Heart left ventricle (tissue), 16 donors: ENCODE data around the gene TM9SF4. TPM values are rescaled to one million over a fixed set of nuclear protein-coding genes. Genes with fewer than 3 reads are reported as not detected.
A peak's percentile ranks its signal among the peaks of the same experiment; 100 is the strongest.

Experiments
- ATAC-seq, 4 donors: fragments of 200-7000 bp; cut with Tn5 transposase; one replicate each; pipeline ENCODE4 v1.9.1; 2020 to 2022; ENCODE audit warnings: moderate library complexity in 4 of 4, mild to moderate bottlenecking in 3 of 4, moderate number of reproducible peaks in 1 of 4
- DNase-seq, 5 donors: peaks; one replicate each; pipeline ENCODE4 v3.0.0-alpha.2; 2020
- H3K27ac ChIP-seq, 12 donors: fragments of 200-600 bp; sonication (generic) in 4 of 12; one replicate each; pipeline versions ENCODE4 v1.5.0 to v1.8.0; 2016 to 2022; ENCODE audit warnings: mild to moderate bottlenecking in 2 of 12
- H3K27me3 ChIP-seq, 9 donors: fragments of 200-600 bp; sonication (generic) in 2 of 9; one replicate each; pipeline versions ENCODE4 v1.5.1 to v1.8.0; 2016 to 2022; ENCODE audit warnings: mild to moderate bottlenecking in 3 of 9
- H3K36me3 ChIP-seq, 9 donors: fragments of 200-600 bp; sonication (generic) in 2 of 9; one replicate each; pipeline versions ENCODE4 v1.5.0 to v1.8.0; 2018 to 2022; ENCODE audit warnings: mild to moderate bottlenecking in 2 of 9
- H3K4me1 ChIP-seq, 12 donors: fragments of 200-600 bp; sonication (generic) in 4 of 12; one replicate each; pipeline versions ENCODE4 v1.5.0 to v1.8.0; 2016 to 2022; ENCODE audit warnings: mild to moderate bottlenecking in 3 of 12
- H3K4me3 ChIP-seq, 12 donors: fragments of 200-600 bp; sonication (generic) in 4 of 12; one replicate each; pipeline versions ENCODE4 v1.5.0 to v1.8.0; 2017 to 2022; ENCODE audit warnings: mild to moderate bottlenecking in 9 of 12, moderate library complexity in 4 of 12
- H3K9me3 ChIP-seq, 12 donors: fragments of 200-600 bp; sonication (generic) in 4 of 12; one replicate each; pipeline versions ENCODE4 v1.5.0 to v1.8.0; 2016 to 2022; ENCODE audit warnings: mild to moderate bottlenecking in 1 of 12
- CTCF ChIP-seq, 12 donors: fragments of 200-600 bp; sonication (generic) in 4 of 12; IDR thresholded peaks; one replicate each; pipeline versions ENCODE4 v1.5.0 to v1.8.0; 2018 to 2022; ENCODE audit warnings: antibody characterized with exemption in 12 of 12, mild to moderate bottlenecking in 5 of 12
- POLR2A ChIP-seq, 2 donors: fragments of 450-650 bp; IDR thresholded peaks; one replicate each; pipeline ENCODE4 v1.6.1; 2017; ENCODE audit warnings: antibody characterized with exemption in 2 of 2, mild to moderate bottlenecking in 2 of 2, moderate library complexity in 2 of 2
- WGBS, 4 donors: extraction: QIAGEN DNeasy Blood & Tissue Kit in 2 of 4; methylation state at CpG; one replicate each; pipeline versions ENCODE4 v1.1.5 to v1.1.7; 2013 to 2018; 5-methylcytosine and 5-hydroxymethylcytosine counted together
- intact Hi-C, 10 donors: fragments of 100-400 bp; cut with DNase I; formaldehyde crosslinking; loops; one replicate each; pipeline versions ENCODE4 v1.11.1 to v1.14.2; 2022
- polyA plus RNA-seq, 2 donors: library from polyadenylated mRNA; stranded (reverse); fragments of 200-250 nt; gene quantifications; one replicate each; pipeline ENCODE4 v1.2.3, GENCODE V29; 2013
- total RNA-seq, 9 donors: library from RNA; depleted of rRNA in 2 of 9; stranded (reverse); fragments of >200 nt in 2 of 9; fragmentation: NEBNext Ultra II Directional in 3 of 9; extraction: Animal tissue kit (Norgen Biotek cat#: 25700) in 3 of 9; gene quantifications; one replicate each; pipeline versions ENCODE4 v1.1.0 to v1.2.4, GENCODE V29; 2016 to 2023
- donor health status: ischemic (EF 13 %, LVEDD 7.1; RV severe dilation, severe dysfunction).
- donor health status: healthy with polysubstance abuse.
- donor health status: DM: no; HTN: yes; CAD: no.
- donor health status: DM: no; HTN: no; CAD: no.
- donor health status: ischemic (EF 25% LVEDD 6.9; RV normal size, moderate dysfunction).
- donor health status: ischemic (EF 25% LVEDD 5.7; RV mildly dilated, moderate dysfunction).
- donor health status: healthy.
- donor health status: DM: yes; HTN: yes; CAD: no.
- donor health status: ischemic (EF 35%, LVEDD 5.7; RV mildly dilated, moderate dysfunction).
- donor health status: nonischemic (EF 11% LVEDD 7.7; RV severe dilation, severe dysfunction).
- donor health status: DM: yes; HTN: yes; CAD: no.
- donor health status: PGD.
- donor health status: ischemic (EF 29% LVEDD 5.4; RV normal size, mild dysfunction).
- donor health status: nonischemic (EF 23%, LVEDD 6.1; RV moderate dilation, normal function).

The TM9SF4 gene
- total and polyA plus RNA-seq, 11 donors: 15.7 to 37.9 (median 28.8) TPM

GRCh38 chr20:32199006-32199405 lies 89.5 kb downstream of the TM9SF4 start:
- WGBS, 4 donors: 67 to 77% (median 73%) methylated on average over 3 to 4 of the region's 4 CpGs
- no peak for DNase-seq
- H3K4me3 ChIP-seq: no peak overlapping the region
- peaks cover 0 to 86% (median 76%) of the 10 kb centered on the region in 9 donors for H3K36me3 ChIP-seq
- no peak for TF ChIP-seq CTCF (IDR thresholded peaks at IDR 0.05)
- no peak for TF ChIP-seq POLR2A (IDR thresholded peaks at IDR 0.05)
- no peak overlapping the region for H3K27ac ChIP-seq
- peaks cover 2 to 42% (median 26%) of the 10 kb centered on the region in 12 donors for H3K4me1 ChIP-seq
- no peaks in the 10 kb centered on the region for H3K27me3 ChIP-seq
- no peaks in the 10 kb centered on the region for H3K9me3 ChIP-seq
- intact Hi-C loops: no loop called here
- no peak for ATAC-seq

- intact Hi-C loops: loop anchor here in 2 of 10 donors (5.0 to 10.0 kb wide), 2 partner anchors 153 to 156 kb away; partner anchors contain the start of gene ASXL1 (in 2 of the 2)
- TF ChIP-seq POLR2A (IDR thresholded peaks at IDR 0.05) (no peak), CTCF (IDR thresholded peaks at IDR 0.05) (no peak)
- Histone ChIP-seq H3K4me1 (peaks cover 10 to 60% (median 43%) of the 10 kb centered on the region in 12 donors), H3K27ac (peak overlapping the region in 10 of 12 donors; percentile 0 to 55 (median 36)), H3K27me3 (no peaks in the 10 kb centered on the region), H3K36me3 (peaks cover 0 to 68% (median 55%) of the 10 kb centered on the region in 9 donors), H3K9me3 (no peaks in the 10 kb centered on the region), H3K4me3 (no peak overlapping the region)
- DNase-seq (no peak), ATAC-seq (no peak)
- 76 to 83% (median 79%) methylated on average over 4 of the region's 4 CpGs for WGBS, 4 donors
These were observed 91.9 kb downstream of the TM9SF4 start for GRCh38 chr20:32201296-32201976.

- no peak for DNase-seq
- ATAC-seq: no peak
- H3K4me3 ChIP-seq: no peak overlapping the region
- 48 to 63% (median 57%) methylated on average over 8 of the region's 8 CpGs for WGBS, 4 donors
- H3K4me1 ChIP-seq: peaks cover 10 to 65% (median 48%) of the 10 kb centered on the region in 12 donors
- no peaks in the 10 kb centered on the region for H3K9me3 ChIP-seq
- no peak for TF ChIP-seq CTCF (IDR thresholded peaks at IDR 0.05)
- TF ChIP-seq POLR2A (IDR thresholded peaks at IDR 0.05): no peak
- intact Hi-C loops: loop anchor here in 2 of 10 donors (5.0 to 10.0 kb wide), 2 partner anchors 153 to 155 kb away; partner anchors contain the start of gene ASXL1 (in 2 of the 2)
- peak overlapping the region in 9 of 12 donors; percentile 0 to 55 (median 48) for H3K27ac ChIP-seq
- H3K27me3 ChIP-seq: no peaks in the 10 kb centered on the region
- peaks cover 0 to 63% (median 50%) of the 10 kb centered on the region in 9 donors for H3K36me3 ChIP-seq
These were observed 92.5 kb downstream of the TM9SF4 start for GRCh38 chr20:32201977-32202363.

GRCh38 chr20:32203356-32204204 lies 94.1 kb downstream of the TM9SF4 start:
- DNase-seq: no peak
- H3K36me3 ChIP-seq: peaks cover 0 to 47% (median 34%) of the 10 kb centered on the region in 9 donors
- no peak overlapping the region for H3K4me3 ChIP-seq
- peaks cover 10 to 70% (median 55%) of the 10 kb centered on the region in 12 donors for H3K4me1 ChIP-seq
- TF ChIP-seq CTCF (IDR thresholded peaks at IDR 0.05) (no peak), POLR2A (IDR thresholded peaks at IDR 0.05) (no peak)
- intact Hi-C loops: loop anchor here in 2 of 10 donors (5.0 to 10.0 kb wide), 2 partner anchors 151 to 154 kb away; partner anchors contain the start of gene ASXL1 (in 2 of the 2)
- 53 to 66% (median 63%) methylated on average over 11 of the region's 11 CpGs for WGBS, 4 donors
- ATAC-seq: no peak
- H3K9me3 ChIP-seq: no peaks in the 10 kb centered on the region
- peak overlapping the region in 11 of 12 donors; percentile 67 to 99 (median 93) for H3K27ac ChIP-seq
- H3K27me3 ChIP-seq: no peaks in the 10 kb centered on the region
